GM18498 (cell line): ENCODE measurements around the gene COL6A3.

Experiments
- ATAC-seq: cut with Tn5 transposase; IDR thresholded peaks from one replicate; pipeline ENCODE4 v1.9.1; 2021; ENCODE audit warnings: mild to moderate bottlenecking, moderate library complexity; ENCODE audit not compliant: unreplicated experiment

The COL6A3 gene

DNA sequence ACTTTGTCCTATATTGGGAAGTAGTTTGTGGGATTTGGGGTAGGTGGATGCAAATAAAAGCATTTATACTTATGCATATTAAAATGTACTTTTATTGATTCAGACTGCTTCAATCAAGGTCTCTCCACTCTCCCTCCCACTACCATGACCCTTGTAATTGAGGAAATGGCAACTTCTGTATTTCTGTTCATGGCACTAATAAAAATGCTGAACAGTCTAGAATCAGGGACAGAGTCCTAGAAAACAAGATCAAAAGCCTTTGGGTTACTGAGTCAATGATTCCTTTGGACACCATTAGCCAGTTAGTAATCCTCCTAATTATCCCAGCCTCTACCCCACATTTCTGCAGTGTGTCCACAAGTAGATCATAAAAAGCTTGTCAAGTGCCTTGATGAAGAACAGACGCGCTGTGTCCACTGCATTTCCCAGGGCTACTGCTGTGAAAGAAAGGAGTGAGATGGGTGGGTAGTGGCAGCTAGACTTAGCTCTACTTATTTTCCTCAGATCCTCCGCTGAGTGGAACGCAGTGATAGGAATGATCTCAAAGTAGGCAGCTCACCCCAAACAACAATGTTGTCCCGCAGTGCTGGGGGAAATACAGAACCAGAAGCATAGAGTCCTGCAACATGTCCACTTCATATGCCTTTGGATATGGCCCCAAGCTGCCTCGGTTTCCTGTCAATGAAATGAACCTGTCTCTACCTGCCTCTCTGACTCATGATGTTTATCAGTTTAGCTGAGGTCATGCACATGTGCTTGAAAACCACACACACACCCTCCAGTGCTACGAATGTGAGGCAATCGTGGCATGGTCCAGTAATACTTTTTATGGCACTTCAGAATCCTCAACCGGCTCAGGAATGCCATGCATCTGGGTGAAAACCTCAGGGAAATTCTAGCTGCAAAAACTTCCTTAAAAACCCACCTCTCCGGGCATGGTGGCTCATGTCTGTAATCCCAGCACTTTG, 115.5 kb downstream of the COL6A3 start:
- no peak for ATAC-seq

DNA sequence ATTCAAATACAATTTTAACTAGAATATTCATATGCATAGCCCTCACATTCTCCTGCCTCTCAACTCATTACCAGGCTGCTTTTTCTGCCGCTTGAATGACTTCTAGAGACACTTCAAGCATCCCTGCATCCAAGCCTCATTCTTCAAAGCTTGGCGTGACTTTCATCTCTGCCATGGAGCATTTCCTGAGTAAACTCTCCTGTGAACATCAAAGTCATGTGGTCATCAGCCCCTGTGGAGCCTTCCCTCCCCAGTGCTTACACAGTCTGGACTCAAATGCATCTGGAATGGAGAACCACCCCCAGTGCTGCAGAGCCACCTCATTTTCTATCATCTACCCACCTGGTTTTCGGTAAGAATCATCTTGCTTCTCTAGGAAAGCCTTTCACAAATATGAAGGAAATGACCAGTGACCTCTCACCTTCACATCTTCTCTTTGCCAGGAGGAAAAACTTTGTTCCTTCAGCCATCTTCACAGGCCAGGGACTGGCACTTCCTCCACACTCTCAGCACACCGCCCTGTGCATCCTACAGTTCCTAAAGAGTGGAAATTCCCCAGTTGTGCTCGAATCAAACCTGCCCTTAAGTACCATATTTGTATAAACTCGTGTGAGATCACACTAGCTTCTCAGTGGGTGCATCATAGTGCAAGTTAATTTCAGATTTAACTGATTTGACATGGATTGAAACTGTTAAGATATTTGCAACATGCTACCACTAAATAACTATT, 116.4 kb downstream of the COL6A3 start:
- no peak for ATAC-seq

DNA sequence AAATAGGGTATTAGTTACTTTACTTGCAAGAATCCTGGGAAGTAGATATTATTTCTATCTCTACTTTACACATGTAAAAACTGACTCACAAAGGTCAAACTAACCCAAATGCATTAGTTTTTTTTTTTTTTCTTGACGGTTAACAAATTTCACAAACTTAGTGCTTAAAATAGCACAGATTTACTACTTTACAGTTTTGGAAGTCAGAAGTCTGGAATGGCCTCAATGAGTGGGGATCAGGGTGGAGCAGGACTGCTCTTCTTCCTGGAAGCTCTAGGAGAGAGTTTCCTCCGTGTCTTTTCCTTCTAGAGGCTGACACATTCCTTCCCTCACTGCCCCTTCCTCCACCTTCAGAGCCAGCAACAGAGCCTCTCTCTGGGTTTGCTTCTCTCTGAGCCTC, 117.2 kb downstream of the COL6A3 start:
- ATAC-seq: no peak

DNA sequence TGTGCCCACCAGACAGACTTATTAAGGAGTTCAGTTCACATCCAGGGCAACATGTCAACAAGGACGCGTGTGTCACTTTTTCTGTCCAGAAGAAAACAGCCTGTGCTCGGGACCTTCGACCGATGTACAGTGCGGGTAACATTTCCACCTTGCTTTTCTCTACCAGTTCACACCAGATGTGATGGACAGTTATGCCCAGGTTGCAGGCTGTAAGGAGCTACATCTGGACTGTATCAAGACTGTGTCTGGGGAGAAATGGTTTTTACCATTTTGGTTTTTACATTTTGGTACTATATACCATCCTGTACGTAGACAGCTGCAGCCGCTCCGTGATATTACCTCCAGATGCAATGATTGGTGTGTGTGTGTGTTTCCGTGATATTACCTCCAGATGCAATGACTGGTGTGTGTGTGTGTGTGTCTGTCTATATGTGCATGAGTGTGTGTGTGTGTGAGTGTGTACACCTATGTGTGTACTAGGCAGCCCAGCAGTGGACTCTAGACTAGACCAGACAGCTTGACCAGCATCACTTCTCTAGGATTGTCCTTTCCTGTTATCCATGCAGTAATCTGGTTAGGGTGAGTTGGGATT, 118.0 kb downstream of the COL6A3 start:
- no peak for ATAC-seq

DNA sequence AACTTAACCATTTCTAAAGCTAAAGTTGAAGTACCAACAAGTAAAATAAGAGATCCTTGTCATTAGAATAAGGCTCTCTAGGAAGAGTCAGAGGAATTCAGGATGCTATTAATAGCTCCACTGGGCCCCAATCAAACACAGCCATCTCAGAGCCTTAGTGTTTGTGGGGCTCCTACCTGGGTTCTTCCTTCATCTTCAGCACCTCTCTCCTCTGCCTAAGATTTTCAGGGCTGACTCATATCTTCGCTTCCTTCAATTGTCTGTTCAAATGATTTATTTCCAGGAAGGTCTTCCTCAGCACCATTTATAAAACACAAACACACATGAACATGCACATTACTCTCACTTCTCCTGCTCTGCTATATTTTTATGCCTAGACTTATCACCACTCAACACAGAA, 119.5 kb downstream of the COL6A3 start:
- no peak for ATAC-seq

DNA sequence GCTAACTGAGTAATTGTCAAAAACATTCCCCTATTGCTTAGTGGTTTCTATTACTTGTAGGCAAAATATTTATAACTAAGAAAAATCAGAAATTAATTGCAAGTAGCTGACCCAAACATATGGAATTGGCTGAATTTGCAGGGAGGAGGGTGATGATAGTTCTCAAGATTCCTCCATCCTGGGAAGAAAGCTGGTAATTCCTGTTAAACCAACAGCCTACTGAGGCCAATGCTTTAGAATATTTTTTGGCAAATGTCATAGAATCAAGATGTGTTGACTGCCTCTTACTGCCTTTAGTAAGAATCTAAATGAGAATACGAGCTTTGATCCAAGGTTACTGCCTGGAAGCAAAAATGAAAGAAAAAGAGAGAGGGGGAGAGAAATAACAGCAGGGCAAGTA, 120.0 kb downstream of the COL6A3 start:
- ATAC-seq: no peak

DNA sequence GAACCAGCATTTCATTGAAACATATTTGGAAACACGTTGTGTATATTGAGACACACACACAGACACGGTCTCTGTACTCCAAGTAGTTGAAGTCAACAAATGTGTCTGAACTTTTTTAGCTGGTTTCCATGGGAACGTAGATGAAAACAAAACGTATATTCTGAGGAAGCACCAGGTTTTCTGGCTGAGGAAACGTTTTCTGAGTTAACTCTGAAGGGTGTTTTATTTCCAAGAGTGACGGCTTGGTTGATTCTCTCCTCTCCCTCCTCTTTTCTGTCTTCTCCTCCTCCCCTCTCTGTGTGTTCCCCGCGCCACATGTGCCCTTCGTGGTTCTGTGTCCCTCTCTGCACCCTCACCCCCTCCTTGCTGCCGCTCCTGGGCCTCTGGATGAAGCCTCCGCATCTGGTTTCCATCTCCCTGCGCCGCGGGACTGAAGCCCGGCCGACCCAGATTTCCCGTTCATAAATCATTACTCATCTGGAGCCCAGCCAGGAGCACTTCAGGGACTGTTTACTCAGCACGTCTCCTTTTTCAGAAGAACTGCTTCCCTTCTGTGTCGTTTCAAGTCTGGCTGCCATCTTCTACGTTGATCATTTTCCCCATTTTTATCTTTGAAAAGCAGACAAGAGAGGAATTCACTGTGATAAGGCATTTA, 122.7 kb downstream of the COL6A3 start:
- no peak for ATAC-seq

DNA sequence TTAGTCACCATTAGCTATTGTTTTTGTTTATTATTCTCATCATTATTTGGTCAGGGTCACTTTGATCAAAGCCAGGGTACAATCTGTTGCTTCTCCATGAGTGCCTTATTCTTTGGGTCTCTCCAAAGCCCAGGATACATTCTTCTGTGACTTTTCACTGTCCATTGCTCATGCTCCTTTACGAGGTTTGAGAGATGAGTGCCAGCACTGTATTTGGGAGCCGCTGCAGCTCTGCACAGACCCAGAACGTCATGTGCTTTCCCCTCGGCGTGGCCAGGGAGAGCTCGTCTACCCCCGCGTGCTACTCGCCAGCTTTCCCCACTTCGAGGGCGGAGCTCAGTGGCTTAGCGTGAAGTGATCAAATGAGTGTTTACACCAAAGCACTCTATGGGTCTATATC, 123.7 kb downstream of the COL6A3 start:
- ATAC-seq: no peak

DNA sequence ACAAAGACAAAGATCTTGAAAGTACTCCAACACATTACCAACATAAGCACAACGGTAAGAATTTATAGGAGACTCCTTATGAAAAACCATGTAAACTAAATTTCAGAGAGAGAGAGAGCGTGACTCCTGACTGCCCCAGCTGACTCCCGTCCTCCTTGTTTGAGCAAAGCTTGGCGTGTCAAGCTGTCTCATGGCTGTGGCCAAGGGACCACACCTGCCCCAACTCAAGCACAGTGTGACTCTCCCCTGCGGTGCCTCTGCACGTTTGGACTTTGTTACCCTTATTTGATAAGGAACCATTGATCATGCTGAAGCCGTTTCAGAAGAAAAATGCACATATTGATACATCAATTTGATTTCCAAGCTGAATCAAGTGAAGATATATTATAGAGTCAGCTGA, 124.8 kb downstream of the COL6A3 start:
- ATAC-seq: no peak

DNA sequence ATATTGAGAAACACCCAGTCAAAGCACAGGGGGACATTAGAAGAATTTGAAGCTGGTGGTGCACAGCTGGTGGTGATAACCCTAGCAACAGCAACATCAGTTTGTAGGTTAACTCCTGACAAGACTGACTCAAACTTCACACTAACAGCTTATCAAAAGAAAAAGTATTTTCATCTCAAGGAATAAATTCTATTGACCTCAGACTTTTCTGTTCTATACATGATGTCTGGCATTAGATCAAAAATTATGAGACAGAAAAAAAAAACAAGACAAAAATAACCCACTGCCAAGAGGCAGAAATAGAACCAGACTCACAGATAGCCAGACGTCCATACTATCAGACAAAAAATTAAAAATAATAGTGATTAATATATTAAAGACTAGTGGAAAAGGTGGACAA, 126.1 kb downstream of the COL6A3 start:
- ATAC-seq: no peak

DNA sequence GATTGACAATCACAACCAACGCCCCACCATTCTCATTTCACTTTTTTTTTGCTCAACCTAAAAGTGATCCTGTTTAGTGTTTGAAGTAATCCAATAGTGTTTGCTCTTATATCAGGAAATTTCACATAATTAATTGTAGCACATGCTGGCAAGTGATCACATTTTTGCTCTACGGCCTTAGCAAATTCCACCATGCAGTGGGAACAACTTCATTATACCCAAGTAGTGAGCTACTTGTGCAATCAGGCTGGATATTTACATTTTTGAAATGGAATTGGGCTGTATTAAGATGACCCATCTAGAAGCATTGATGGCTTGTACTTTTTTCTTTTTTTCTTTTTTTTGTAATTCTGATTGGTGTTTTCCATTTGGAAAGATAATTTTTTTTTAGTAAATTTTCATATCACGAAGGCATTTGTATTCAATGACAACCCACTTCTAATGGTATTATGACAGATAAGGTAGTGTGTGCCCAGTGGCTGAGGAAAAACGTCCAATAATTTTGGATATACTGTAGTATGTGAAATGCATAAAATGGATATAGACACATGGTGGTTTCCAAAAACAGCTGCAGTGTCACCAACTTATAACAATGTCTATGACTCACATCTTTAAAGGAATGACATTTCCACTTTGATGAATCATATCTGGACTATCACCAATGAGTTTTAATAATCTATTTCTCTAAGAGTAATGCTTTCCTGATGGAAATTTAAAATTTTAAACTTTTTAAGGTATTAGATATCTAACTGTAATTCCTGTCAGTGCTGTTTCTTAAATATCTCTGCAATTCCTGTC, 130.6 kb downstream of the COL6A3 start:
- ATAC-seq: no peak

DNA sequence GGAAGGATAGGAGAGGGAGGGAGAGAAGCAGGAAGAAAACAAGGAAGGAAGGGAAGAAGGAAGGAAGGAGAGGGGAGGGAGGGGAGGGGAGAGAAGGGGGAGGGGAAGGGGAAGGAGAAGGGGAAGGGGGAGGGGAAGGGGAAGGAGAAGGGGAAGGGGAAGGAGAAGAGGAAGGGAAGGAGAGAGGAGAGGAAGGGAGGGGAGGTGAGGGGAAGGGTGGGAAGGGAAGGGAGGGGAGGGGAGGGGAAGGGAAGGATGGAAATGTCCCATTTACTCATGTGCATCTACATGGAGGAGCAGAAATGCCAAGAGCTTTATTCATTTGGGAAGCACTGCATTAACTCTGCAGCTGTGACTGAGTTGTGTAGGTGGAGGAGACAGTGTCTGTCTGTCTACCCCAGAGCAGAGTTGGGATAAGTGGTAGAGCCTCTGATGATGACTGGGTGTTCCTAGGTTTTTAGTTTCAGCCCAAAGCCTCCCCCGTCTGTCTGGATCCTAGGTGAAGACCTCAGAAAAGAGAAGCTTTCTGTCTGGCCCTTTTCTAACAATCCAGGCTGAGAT, 131.3 kb downstream of the COL6A3 start:
- no peak for ATAC-seq

DNA sequence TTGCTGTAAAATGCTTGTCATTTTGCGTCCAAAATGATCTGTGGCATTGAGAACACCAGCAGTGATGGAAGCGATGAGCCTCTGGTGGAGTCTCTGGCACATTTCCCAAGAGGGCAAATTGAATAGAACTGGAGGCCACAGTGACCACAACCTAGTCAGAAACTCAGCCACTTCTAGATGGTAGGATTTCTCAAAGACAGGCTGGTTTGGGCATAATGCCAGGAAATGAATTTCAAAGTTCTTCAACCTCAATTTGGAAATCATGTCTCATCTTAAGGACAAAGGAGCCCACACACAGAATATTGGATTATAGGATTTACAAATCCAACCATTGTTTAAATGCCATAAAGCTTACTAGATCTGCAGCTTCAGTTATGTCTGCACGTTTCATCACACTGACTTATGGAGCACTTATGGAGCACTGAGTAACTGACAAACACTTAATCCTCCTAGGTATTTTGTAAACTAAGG, 132.1 kb downstream of the COL6A3 start:
- no peak for ATAC-seq

DNA sequence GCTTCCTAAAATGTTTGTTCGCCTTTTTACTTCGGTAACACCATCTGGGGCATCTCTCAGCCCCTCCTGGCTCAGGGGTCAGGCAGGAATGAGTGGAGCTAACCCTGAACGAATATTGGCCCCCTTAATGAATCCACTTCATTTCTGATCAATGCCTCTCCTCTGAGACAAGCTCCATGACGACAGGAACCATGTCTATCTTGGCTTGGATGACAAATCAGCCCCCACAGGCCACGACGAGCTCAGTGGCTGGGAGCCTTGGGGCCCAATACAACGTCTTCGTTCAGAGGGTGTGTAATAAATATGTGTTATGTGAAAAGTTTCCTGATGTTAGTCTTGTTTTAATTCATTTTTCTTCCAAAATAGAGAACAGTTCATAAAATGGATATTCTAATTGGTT, 133.0 kb downstream of the COL6A3 start:
- no peak for ATAC-seq

DNA sequence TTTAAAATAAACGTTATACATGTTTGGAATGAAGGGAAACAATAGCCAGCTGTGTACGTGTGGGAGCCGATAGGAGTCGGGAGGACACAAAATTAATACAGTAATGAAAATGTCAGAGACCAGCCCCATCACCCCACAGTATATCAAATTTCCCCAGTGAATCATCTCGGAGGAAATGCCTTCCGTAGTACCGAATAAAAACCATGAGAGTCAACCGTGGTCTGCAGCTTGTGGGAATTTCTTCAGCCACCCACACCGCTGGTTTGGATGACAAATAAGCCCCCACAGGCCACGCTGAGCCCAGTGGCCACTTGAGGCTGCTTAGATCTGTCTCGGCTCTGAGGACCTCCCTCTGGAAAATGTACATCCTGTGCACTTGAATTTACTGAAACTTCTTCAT, 133.7 kb downstream of the COL6A3 start:
- ATAC-seq: no peak

DNA sequence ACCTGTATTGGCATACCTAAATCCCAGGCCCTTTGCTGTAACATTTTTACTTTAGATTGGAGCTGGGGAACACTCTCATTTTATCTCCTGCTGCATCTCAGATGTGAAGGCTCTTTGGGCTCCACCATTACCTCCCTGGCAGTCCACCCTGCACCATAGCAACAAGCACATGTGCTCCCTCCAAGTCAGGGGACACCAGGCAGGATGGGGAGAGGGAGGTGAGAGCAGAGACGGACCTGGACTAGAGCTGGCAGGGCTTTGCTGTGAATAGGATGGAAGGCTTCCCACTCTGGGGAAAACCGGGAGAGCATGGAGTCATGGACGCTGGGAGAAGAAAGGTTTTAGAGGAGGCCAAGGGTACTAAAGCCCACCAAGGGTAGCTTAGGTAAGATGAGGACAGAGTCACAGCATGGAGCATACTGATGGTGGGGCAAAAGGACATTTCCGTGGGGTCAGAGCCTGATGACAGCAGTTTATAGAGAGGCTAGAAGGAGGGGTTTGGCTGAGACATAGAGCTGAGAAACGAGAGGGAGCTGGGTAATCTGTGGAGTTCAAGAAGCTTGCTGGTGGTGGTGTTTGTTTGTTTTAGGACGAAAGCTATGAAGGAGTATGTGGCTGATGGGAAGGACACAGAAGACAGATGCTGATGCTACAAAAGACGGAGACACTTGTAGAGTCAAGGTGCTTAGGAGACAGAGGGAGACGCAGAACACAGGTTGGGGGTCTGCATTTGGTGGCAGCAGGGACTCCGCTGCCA, 134.8 kb downstream of the COL6A3 start:
- ATAC-seq: no peak

DNA sequence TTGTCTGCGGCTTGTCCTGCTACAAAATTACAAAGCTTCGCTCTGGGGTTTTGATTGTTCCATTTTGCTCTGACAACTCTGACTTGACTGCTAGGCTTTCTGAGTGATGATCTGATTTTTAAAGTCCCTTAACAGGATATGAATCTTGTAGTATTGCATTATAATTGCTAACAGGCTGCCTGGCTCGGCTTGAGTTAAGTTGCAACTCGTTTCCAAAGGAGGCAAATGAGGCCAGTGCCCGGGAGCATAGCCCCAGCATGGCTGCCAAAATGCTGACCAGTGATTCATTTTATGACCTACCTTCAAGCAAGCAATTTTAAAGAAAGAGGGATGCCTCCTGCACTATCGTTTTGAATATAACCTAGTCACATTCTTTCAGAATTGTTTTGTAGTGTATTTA, 135.4 kb downstream of the COL6A3 start:
- ATAC-seq: no peak

DNA sequence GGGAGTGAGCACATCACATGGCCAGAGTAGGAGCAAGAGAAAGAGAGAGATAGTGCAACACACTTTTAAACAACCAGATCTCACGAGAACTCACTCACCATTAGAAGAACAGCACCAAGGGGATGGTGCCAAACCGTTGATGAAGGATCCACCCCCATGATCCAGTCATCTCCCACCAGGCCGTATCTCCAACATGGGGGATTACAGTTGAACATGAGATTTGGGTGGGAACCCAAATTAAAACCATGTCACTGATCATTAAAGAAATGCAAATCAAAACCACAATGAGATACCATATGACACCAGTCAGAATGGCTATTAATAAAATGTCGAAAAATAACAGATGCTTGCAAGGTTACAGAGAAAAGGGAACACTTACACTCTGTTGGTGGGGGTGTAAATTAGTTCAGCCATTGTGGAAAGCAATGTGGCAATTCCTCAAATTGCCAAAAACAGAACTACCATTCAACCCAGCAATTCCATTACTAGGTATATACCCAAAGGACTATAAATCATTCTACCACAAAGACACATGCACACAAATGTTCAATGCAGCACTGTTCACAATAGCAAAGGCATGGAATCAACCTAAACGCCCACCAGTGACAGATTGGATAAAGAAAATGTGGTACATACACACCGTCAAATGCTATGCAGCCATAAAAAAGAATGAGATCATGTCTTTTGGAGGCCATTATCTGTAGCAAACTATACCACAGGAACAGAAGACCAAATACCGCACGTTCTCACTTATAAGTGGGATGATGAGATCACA, 137.1 kb downstream of the COL6A3 start:
- no peak for ATAC-seq
